Measurements from ENCODE around the gene ADCK2.
A peak's percentile ranks its signal among the peaks of the same experiment; 100 is the strongest.

- TF ChIP-seq, protein P1, sequence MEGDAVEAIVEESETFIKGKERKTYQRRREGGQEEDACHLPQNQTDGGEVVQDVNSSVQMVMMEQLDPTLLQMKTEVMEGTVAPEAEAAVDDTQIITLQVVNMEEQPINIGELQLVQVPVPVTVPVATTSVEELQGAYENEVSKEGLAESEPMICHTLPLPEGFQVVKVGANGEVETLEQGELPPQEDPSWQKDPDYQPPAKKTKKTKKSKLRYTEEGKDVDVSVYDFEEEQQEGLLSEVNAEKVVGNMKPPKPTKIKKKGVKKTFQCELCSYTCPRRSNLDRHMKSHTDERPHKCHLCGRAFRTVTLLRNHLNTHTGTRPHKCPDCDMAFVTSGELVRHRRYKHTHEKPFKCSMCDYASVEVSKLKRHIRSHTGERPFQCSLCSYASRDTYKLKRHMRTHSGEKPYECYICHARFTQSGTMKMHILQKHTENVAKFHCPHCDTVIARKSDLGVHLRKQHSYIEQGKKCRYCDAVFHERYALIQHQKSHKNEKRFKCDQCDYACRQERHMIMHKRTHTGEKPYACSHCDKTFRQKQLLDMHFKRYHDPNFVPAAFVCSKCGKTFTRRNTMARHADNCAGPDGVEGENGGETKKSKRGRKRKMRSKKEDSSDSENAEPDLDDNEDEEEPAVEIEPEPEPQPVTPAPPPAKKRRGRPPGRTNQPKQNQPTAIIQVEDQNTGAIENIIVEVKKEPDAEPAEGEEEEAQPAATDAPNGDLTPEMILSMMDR (IDR thresholded peaks at IDR 0.05): peak; percentile 66
- TF ChIP-seq EZH2 (IDR thresholded peaks at IDR 0.05): no peak
Measured at GRCh38 chr7:140674899-140675701, 2.4 kb downstream of the ADCK2 start.

Data from neural progenitor cell (in vitro differentiated cells).